Tibial artery (tissue), 4 donors: ENCODE data around the gene SIGLEC5.

ENCODE experiments used
- DNase-seq, 2 donors: peaks; one replicate each; pipeline ENCODE4 v3.0.0-alpha.2; 2019
- H3K27ac ChIP-seq, 2 donors: fragments of 200-600 bp; sonication (generic) in 1 of 2; 1 replicate in 1 of 2; 2 replicates in 1 of 2; pipeline ENCODE4 v1.5.1; 2018 to 2019; ENCODE audit warnings: mild to moderate bottlenecking in 1 of 2
- H3K27me3 ChIP-seq, 2 donors: fragments of 200-600 bp; sonication (generic) in 1 of 2; one replicate each; pipeline versions ENCODE4 v1.5.1 to v1.6.0; 2016 to 2019
- H3K36me3 ChIP-seq, 3 donors: fragments of 200-600 bp; sonication (generic) in 2 of 3; one replicate each; pipeline ENCODE4 v1.5.1; 2016 to 2019; ENCODE audit warnings: mild to moderate bottlenecking in 2 of 3
- H3K4me1 ChIP-seq, 4 donors: fragments of 200-600 bp; sonication (generic) in 2 of 4; 1 replicate in 3 of 4; 2 replicates in 1 of 4; pipeline ENCODE4 v1.5.1; 2016 to 2019
- H3K4me3 ChIP-seq, 2 donors: fragments of 200-600 bp; sonication (generic) in 1 of 2; 1 replicate in 1 of 2; 2 replicates in 1 of 2; pipeline ENCODE4 v1.5.1; 2018 to 2019; ENCODE audit warnings: mild to moderate bottlenecking in 2 of 2
- H3K9me3 ChIP-seq, 3 donors: fragments of 200-600 bp; sonication (generic) in 1 of 3; one replicate each; pipeline ENCODE4 v1.5.1; 2016 to 2019
- intact Hi-C: fragments of 100-400 bp; cut with DNase I; formaldehyde crosslinking; loops from one replicate; pipeline ENCODE4 v1.15.0; 2023; ENCODE audit warnings: low total_unique reads
- TF ChIP-seq, protein P1 (sequence below), 2 experiments: fragments of 200-600 bp in 1 of 2; fragments of 450-650 bp in 1 of 2; IDR thresholded peaks; one replicate each; pipeline ENCODE4 v1.5.1; 2017 to 2019; ENCODE audit warnings: antibody characterized with exemption in 2 of 2, mild to moderate bottlenecking in 1 of 2, moderate library complexity in 1 of 2

Gene SIGLEC5

DNA sequence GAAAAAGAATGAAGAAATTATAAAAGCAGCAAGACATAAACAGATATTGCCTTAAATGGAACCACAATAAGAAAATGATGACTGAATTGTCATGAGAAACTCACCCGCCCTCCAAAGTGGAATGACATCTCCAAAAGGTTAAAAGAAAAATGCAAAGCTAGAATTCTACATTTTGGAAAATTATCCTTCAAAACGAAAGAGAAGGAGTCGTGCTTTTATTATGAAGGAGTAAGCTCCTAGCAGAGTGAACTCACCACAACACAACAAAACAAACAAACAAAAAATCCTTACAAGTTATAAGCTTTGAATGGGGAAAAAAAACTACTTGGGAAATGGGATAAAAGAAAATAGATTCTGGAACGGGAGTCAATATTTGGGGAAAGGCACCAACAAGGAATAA is 9.7 kb upstream of the SIGLEC5 start:
- Histone ChIP-seq H3K4me1 (no peaks in the 10 kb centered on the region), H3K36me3 (no peaks in the 10 kb centered on the region), H3K9me3 (no peaks in the 10 kb centered on the region), H3K27me3 (peaks cover 0 to 16% of the 10 kb centered on the region in 2 donors), H3K4me3 (no peak overlapping the region), H3K27ac (no peak overlapping the region)
- TF ChIP-seq, protein P1, sequence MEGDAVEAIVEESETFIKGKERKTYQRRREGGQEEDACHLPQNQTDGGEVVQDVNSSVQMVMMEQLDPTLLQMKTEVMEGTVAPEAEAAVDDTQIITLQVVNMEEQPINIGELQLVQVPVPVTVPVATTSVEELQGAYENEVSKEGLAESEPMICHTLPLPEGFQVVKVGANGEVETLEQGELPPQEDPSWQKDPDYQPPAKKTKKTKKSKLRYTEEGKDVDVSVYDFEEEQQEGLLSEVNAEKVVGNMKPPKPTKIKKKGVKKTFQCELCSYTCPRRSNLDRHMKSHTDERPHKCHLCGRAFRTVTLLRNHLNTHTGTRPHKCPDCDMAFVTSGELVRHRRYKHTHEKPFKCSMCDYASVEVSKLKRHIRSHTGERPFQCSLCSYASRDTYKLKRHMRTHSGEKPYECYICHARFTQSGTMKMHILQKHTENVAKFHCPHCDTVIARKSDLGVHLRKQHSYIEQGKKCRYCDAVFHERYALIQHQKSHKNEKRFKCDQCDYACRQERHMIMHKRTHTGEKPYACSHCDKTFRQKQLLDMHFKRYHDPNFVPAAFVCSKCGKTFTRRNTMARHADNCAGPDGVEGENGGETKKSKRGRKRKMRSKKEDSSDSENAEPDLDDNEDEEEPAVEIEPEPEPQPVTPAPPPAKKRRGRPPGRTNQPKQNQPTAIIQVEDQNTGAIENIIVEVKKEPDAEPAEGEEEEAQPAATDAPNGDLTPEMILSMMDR (IDR thresholded peaks at IDR 0.05) = no peak
- no peak for DNase-seq
- intact Hi-C loops = no loop called here

DNA sequence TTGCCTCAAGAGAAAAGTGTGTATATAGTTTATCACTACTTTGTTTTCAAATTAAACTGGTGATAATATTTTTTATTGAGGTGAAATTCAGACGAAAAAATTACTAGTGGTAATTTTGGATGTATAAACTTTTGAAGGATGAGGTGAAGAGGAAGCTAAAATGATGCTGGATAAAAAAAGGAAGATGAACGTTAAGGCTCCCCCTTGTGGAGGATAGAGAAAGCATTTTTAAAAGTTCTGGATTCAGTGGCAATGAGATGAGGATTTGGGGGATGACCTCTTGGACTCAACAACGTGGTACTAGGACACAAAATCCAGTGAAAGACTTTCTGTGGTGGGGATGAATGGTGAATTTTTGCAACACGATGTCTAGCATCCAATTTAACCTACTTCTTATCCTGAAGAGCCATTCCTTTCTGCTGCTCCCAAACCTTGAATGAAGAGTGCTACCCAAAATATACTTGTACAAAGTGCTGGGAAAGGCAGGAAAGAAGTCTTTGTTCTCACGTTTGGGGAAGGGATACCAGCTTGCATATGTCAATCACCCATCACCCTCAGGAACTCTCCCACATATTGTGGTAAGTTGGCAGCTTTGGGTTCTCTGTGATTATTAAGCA is 7.3 kb upstream of the SIGLEC5 start:
- intact Hi-C loops = no loop called here
- Histone ChIP-seq H3K9me3 (no peaks in the 10 kb centered on the region), H3K27me3 (peaks cover 0 to 7% of the 10 kb centered on the region in 2 donors), H3K4me3 (no peak overlapping the region), H3K27ac (no peak overlapping the region), H3K4me1 (no peaks in the 10 kb centered on the region), H3K36me3 (no peaks in the 10 kb centered on the region)
- DNase-seq = no peak
- TF ChIP-seq, protein P1 (IDR thresholded peaks at IDR 0.05) = peak; percentile 8 to 17

DNA sequence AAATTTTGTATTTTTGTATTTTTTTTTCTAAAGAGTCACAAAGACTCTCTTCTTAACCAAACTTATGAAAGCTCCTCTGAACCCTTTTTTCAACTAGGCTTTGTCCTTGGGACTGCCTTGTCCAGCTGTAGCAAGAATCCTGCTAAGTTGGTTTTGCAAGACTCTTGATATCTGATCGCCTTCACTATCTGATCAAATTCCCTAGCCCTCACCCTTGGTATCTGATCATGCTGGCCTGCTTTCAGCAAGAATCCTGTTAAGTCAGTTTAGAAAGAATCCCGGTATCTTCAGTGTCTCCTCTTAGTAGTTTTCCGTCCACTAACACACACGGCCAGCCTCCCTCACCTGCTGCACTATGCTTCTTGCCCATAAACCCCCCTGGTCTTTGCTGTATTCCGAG is 1.9 kb upstream of the SIGLEC5 start:
- intact Hi-C loops = no loop called here
- Histone ChIP-seq H3K36me3 (no peaks in the 10 kb centered on the region), H3K4me3 (no peak overlapping the region), H3K27me3 (peaks cover 0 to 16% of the 10 kb centered on the region in 2 donors), H3K4me1 (no peaks in the 10 kb centered on the region), H3K9me3 (no peaks in the 10 kb centered on the region), H3K27ac (no peak overlapping the region)
- DNase-seq = no peak
- TF ChIP-seq, protein P1 (IDR thresholded peaks at IDR 0.05) = no peak

DNA sequence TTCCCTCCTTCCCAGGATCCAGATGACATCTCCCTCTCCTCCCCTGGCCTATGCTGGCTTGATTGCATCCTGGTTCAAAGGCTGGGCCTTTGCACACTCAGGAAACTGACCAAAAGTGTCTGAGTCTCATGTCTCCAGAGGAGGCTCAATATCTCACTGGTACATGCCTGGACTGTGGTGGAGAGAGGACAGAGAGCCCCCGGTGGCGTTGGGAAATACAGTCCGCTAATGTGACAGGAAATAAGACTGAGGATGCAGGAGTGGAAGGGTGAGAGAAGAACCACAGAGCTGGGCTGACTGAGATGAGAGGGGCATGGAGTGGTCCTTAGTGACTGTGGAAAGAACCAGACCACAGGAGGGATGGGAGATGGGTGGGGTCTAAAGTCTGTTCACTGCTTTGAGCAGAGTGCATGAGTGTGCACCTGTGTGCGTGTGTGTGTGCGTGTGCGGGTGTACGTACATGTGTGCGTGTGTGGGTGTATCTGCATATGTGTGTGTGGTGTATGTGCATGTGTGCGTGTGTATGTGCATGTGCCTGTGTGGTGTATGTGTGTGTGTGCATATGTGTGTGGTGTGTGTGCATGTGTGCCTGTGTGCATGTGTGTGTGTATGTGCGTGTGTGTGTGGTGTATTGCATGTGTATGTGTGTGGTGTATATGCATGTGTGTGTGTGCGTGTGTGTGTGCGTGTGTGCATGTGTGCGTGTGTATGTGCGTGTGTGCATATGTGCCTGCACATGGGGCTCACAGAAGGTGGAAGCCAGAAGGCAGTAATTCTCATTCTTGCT is 1.9 kb downstream of the SIGLEC5 start:
- no peaks in the 10 kb centered on the region for H3K9me3 ChIP-seq
- no peak overlapping the region for H3K4me3 ChIP-seq
- no peak overlapping the region for H3K27ac ChIP-seq
- intact Hi-C loops = no loop called here
- TF ChIP-seq, protein P1 (IDR thresholded peaks at IDR 0.05) = no peak
- no peak for DNase-seq
- H3K36me3 ChIP-seq = no peaks in the 10 kb centered on the region
- no peaks in the 10 kb centered on the region for H3K4me1 ChIP-seq
- peaks cover 0 to 16% of the 10 kb centered on the region in 2 donors for H3K27me3 ChIP-seq

DNA sequence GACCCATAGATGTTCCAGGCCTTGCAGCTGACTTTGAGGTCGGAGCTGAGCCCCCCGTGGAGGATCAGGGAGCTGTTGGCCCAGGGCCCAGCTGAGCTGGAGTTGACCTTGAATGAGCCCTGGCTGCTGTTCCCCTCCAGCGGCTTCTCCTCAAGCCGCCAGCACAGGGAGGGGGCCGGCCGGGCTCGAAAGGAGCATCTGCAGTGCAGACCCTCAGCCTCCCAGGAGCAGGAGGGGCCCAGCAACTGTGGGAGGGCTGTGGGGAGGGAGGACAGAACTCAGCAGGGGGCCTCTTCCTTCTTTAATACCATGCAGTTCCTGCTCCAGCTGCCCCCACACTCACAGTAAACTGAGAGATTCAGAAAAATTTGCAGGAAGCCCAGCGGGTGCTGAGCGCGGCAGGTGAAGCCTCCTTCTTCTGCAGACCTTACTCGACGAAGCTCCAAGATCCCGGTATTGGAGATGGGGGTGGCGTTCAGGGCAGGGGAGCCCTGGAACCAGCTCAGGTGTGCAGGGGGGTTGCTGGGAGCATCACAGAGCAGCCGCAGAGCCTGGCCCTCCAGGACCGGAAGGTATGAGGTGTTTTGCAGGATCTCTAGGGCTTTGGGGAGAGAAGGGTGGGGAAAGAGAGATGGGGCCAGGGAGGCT is 2.6 kb downstream of the SIGLEC5 start:
- Histone ChIP-seq H3K27me3 (peaks cover 0 to 16% of the 10 kb centered on the region in 2 donors), H3K27ac (no peak overlapping the region), H3K4me1 (no peaks in the 10 kb centered on the region), H3K9me3 (no peaks in the 10 kb centered on the region), H3K36me3 (no peaks in the 10 kb centered on the region), H3K4me3 (no peak overlapping the region)
- DNase-seq = no peak
- TF ChIP-seq, protein P1 (IDR thresholded peaks at IDR 0.05) = no peak
- intact Hi-C loops = no loop called here
